ENCODE data around the gene RACK1.

RACK1 gene

GRCh38 chr5:181255836-181256578, 12.3 kb upstream of the RACK1 start:
- no peak for TF ChIP-seq CTCF (IDR thresholded peaks at IDR 0.05; ENCODE audit: control extremely low read depth, extremely low read depth, low read depth, missing control alignments)
- no peak for DNase-seq (ENCODE audit: extremely low spot score)
- ChIA-PET CTCF (interaction anchor here (1.2 to 2.0 kb wide), 2 partner anchors 11 to 25 kb away, joined by 3 to 8 read pairs; partner anchors contain the start of gene RACK1), POLR2A (no interaction called here)

- no peak for TF ChIP-seq CTCF (IDR thresholded peaks at IDR 0.05; ENCODE audit: control extremely low read depth, extremely low read depth, low read depth, missing control alignments)
- DNase-seq (ENCODE audit: extremely low spot score), result no peak
- POLR2A ChIA-PET, result interaction anchor here (0.5 kb wide), 1 partner anchor 66 kb away, joined by 4 read pairs; no protein-coding TSS in a partner anchor
- CTCF ChIA-PET, result interaction anchor here (2.0 kb wide), 1 partner anchor 10 kb away, joined by 8 read pairs; the partner anchor contains the start of gene RACK1
Measured at GRCh38 chr5:181255276-181255675, 11.6 kb upstream of the RACK1 start.

GRCh38 chr5:181248277-181248676, 4.6 kb upstream of the RACK1 start:
- no peak for DNase-seq (ENCODE audit: extremely low spot score)
- CTCF ChIA-PET, result interaction anchor here (1.2 kb wide), 1 partner anchor 23 kb away, joined by 3 read pairs; no protein-coding TSS in a partner anchor
- POLR2A ChIA-PET, result interaction anchor here (1.1 kb wide), 1 partner anchor 13 kb away, joined by 4 read pairs; the partner anchor contains the start of gene TRIM52
- TF ChIP-seq CTCF (IDR thresholded peaks at IDR 0.05; ENCODE audit: control extremely low read depth, extremely low read depth, low read depth, missing control alignments), result no peak

GRCh38 chr5:181246276-181247049, 2.8 kb upstream of the RACK1 start:
- no peak for TF ChIP-seq CTCF (IDR thresholded peaks at IDR 0.05; ENCODE audit: control extremely low read depth, extremely low read depth, low read depth, missing control alignments)
- ChIA-PET POLR2A (no interaction called here), CTCF (interaction anchor here (1.2 to 1.4 kb wide), 3 partner anchors 10 to 58 kb away, joined by 3 to 4 read pairs (median 3); partner anchors contain the start of gene TRIM52)
- DNase-seq (ENCODE audit: extremely low spot score), result peak; percentile 89

GRCh38 chr5:181245427-181246275, 1.9 kb upstream of the RACK1 start:
- no peak for DNase-seq (ENCODE audit: extremely low spot score)
- ChIA-PET POLR2A (no interaction called here), CTCF (interaction anchor here (1.2 to 2.5 kb wide), 5 partner anchors 9 to 57 kb away, joined by 3 to 8 read pairs (median 4); partner anchors contain the start of gene TRIM52)
- TF ChIP-seq CTCF (IDR thresholded peaks at IDR 0.05; ENCODE audit: control extremely low read depth, extremely low read depth, low read depth, missing control alignments), result no peak

Data from GM10248 (cell line).